ENCODE results near the gene NTNG1. TPM values are rescaled to one million over a fixed set of nuclear protein-coding genes. Genes with fewer than 3 reads are reported as not detected.
A peak's percentile ranks its signal among the peaks of the same experiment; 100 is the strongest.

Gene NTNG1
- total RNA-seq, 1 donor from 2014 or later = 18.6 TPM

DNA sequence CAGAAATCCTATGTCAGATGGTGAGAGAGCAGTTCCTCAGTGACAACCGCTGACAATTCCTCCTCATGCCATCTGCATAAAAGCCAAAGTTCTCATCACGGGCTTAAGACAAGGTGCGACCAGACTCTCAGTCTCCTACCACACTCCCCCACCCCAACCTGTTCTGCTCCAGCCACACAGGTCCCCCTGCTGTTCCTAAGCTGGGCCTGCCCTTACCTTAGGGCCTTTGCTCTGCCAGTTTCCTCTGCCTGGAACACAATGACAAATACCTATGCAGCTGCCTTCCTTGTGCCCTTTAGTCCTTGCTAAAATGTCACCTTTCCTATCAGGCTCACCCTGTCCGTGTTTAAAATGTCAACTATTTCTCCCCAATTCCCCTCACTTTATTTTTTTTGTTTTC is 382.2 kb downstream of the NTNG1 start:
- DNase-seq = no peak

DNA sequence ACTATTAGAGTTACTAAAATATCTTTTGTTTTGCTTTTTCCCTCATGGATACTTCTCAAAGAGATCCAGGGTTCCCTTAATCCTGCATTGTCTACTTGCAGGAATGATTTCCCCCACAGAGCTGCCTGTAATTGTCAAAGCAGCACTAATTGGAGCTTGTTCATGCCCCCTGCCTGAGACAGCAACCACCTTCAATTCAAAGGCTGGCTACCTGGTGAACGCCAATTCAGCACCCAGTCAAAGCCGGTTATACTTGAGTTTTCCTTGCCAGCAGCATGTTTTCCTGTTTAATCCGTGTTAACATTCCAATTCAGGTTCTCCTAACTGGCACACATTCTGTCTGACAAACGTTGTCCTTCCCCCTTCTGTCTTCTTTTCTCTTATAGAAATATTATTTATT is 382.9 kb downstream of the NTNG1 start:
- no peak for DNase-seq

DNA sequence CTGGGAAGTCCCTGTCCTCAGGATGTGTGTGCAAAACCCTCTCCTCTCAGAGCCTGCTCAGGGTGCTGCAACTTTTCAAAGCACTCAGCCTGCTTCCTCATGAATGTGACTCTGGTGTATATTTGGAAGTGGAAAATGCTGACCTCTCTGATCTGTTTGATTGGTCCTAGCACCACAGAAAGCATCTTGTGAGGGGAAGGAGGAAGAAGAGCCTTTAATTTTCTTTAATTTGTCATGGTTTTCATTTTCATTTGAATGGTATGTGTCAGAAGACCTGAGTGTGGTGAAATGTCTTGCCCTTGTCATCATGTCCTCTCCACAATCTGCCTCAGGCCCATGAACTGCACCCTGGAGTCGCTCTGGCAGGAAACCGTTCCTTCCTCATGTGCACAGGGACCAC is 383.5 kb downstream of the NTNG1 start:
- DNase-seq = no peak

DNA sequence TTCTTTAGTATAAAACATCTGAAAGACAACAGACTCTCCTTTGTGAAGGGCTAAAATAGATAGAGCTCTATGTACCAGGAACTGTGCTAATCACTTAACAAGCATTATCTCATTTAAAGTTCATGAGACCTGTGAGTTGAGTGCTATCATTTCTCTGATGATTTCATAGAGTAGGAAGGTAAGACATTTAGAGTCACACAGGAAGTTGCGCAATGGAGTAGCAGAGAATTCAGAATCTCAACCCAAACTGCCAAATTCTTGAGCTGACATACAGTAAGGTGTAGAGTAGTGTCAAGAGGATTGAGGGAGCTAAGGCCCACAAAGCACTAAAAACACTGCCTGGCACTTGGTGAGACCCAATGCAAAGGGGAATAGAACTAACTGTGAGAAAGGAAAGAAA is 384.3 kb downstream of the NTNG1 start:
- DNase-seq = no peak

DNA sequence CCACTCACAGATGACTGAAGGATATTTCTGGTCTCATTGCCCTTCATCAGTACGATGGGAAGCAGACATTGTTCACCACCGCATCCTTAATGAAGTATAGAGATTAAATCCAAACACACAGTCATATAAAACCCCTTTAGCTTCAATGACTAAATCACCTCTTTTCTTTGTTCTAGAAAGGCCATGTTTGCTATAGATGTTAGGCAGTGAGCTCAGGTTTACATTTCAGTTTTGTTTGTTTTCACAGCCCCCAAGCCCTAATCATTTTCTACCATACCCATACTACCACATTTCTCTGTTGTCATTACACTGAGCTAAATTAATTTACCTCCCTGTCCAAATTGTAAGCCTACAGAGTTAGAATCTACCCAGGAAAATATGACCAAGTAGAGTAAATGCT is 385.1 kb downstream of the NTNG1 start:
- DNase-seq = no peak

DNA sequence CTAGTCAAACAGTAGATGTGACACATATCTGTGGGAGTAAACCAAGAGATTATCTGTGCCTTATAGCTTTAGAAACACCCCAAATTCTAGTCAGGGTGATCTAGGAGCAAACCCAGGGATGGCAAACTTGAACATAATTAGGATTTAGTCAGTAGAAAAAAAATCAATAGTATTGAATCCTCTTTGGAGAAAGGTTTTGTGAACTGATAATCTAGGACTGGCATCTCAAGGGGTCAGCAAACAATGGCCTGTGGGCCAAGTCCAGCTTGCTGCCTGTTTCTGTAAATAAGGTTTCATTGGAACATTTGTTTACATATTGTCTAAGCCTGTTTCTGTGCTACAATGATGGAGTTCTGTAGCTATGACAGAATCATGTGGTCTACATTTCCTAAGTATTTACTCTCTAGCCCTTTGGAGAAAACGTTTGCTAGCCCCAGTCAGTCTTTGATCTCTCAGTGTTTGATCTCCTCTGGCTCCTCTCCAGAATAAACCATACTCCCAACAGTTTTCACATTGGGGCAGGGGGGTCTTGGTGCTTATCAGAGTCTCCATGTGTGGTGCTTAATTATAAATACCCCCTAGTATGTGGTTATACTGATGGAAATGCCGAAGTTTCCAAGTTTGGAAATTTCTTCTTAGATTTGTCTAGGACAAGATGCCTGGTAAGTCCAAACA is 385.8 kb downstream of the NTNG1 start:
- no peak for DNase-seq

DNA sequence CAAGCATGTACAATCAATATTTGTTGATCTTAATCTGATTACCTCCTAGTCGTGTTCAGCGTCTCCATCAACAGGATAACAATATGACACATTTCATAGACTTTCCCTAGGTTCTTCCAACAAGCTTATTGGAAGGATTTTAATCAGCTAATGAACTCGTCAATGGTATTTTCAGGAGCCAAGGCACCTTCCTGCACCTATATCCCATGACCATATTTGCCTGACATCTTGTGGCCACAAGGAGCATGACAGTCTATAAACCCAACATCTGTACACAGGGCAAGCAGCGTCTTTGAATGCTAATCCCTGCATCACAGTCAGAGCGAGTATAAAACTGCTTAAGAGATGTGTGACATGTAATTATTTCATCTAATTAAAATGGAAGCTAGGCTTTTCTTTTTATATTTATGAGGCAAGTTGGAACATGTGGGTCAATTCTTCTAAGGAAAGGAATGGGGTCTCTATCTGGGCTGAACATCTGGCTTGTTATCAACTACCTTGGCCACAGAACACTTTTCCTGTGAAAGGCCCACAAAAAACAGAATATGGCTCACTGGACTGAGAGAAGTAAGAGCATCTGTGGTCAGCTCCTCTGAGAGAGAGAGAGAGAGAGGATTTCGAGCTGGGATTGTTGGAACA is 388.8 kb downstream of the NTNG1 start:
- peak; percentile 3 for DNase-seq

DNA sequence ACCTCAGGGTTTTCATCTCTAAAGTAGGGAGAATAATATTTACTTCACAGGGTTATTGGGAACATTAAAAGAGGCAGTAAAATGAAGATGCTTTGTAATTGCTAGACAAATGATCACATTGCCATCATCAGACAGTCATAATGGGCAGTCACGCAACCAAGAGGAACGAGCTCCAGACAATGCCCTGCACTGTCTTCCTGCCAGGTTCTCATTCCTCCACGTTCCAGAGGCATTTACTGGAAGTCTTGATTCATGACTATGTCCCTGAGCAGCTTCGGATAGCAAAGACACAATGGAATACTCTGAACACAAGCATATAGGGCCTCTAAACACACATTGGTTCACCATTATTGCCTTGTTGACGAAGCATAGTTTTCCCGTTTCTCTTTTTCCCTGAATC is 389.7 kb downstream of the NTNG1 start:
- DNase-seq = no peak

DNA sequence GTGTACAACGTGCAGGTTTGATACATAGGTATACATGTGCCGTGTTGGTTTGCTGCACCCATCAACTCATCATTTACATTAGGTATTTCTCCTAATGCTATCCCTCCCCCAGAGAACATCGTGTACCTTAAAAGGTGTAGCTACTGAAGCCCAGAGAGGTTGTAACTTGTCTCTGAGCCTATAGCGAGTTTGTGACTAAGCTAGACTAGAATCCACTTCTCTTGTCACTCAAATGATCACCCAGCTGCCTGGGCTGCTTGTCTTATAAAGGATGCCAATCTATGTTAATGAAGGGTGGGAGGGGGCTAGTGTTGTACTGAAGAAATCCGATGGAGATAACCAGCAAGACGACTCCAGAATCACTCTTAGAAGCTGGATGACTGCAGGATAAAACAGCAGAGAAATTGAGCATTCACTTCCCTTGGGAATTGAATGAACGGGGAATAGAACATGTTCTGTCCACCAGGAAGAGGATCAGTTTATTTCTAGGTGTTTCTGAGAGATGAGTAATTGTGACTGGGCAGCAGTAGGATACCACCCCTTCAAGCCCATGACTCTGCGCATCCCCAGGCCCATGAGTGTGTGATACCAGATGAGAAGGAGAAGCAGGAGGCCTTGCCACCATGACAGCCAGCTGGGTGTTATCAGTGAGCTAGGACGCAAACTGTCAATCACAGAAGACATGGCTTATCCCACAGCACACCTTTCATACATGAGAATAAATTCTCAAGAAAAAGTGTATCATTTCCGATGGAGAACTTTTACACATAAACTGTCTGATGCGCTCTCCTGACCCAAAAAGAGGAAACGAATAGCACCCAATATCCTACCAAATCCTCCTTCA is 390.4 kb downstream of the NTNG1 start:
- DNase-seq = no peak

DNA sequence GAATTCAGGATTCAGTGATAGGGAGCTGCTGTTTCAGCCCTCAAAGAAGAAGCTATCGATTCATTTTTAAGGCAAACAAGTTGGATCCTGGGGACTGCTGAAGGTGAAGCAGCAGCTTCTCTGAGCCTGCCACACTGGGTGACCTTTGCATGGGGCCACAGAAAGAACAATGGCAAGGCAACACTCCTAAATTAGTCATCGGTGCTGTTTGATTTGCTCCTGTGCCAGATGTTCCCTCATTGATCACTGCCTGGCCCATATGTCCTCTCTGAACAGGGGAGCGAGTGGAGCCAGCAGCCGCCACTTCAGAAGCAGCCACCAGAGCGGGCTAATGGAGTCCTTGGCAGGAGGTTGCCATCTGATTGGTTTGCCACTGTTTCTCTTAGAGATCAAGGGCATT is 391.5 kb downstream of the NTNG1 start:
- no peak for DNase-seq

Small RNAs within 50 kb of the gene (small RNA-seq; reads per million reads assigned to genes)
- gene AC114491.1 = not detected

Other genes starting within 250 kb of the NTNG1 start
- gene PRMT6, start 84.4 kb upstream of the NTNG1 start, total RNA-seq = 20.6 TPM